COLO829 (cell line): ENCODE measurements around the gene C2orf76.

Source experiments
- DNase-seq: peaks from one replicate; pipeline ENCODE4 v3.0.0; 2012; ENCODE audit warnings: low spot score

Gene C2orf76

DNA sequence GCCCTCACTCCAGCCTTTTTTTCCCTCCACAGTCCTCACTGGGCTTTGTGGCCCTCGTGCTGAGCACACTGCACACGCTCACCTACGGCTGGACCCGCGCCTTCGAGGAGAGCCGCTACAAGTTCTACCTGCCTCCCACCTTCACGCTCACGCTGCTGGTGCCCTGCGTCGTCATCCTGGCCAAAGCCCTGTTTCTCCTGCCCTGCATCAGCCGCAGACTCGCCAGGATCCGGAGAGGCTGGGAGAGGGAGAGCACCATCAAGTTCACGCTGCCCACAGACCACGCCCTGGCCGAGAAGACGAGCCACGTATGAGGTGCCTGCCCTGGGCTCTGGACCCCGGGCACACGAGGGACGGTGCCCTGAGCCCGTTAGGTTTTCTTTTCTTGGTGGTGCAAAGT lies 103.6 kb downstream of the C2orf76 start:
- DNase-seq, result no peak

DNA sequence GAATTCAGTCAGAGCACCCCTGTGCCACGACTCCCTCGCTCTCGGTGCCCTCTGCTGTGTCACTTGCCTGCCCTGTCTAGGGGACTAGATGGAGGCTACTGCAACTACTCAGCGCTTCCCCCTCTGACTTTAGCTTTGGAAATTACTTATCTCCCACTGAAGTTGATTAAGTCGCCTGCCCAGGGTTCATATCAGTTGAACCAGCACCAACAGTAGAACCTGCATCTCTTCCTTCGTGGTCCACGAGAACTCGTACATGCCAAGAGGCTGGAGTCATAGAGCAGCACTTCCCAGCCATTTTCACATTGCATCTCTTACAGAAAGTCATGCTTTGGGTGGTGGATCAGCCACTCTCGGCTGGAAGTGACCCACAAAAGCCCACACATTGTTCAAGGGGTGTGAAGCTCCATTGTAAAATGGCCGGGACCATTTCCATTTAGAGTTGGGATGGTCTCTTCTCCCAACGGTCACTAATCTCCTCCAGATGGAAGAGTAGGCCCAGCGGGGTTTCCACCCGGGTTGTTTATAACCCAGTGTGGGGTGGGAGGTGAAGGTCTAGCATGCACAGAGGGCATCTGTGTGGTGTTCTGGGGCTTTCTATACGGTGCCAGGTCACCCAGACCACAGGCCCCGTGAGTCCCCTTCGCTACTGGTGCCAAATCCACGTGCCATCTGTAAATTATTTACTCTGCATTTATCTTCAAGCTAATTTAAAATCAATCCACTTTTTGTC lies 105.0 kb downstream of the C2orf76 start:
- DNase-seq, result no peak

GRCh38 chr2:119260646-119261492 lies 105.8 kb downstream of the C2orf76 start:
- DNase-seq, result no peak

GRCh38 chr2:119259296-119259860 lies 107.3 kb downstream of the C2orf76 start:
- peak; percentile 64 for DNase-seq

GRCh38 chr2:119257198-119257597 lies 109.4 kb downstream of the C2orf76 start:
- no peak for DNase-seq

DNA sequence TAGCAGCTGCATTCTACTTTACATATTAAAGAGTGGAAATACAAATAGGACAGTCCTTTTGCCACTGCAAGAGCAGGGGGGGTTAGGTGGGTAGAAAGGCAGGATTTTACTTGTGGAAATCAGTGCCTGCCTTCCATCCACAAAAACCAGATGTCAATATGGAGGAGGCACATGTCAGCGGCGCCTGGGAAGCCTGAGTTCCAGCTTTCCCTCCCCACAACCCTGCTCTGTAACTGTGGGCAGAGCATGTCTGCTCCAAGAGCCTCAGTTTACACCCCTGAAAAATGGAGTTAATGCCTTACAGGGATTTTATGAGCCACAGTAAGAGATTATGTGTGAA lies 110.1 kb downstream of the C2orf76 start:
- no peak for DNase-seq

- DNase-seq, result peak; percentile 66
These were observed 110.7 kb downstream of the C2orf76 start for GRCh38 chr2:119255760-119256581.

DNA sequence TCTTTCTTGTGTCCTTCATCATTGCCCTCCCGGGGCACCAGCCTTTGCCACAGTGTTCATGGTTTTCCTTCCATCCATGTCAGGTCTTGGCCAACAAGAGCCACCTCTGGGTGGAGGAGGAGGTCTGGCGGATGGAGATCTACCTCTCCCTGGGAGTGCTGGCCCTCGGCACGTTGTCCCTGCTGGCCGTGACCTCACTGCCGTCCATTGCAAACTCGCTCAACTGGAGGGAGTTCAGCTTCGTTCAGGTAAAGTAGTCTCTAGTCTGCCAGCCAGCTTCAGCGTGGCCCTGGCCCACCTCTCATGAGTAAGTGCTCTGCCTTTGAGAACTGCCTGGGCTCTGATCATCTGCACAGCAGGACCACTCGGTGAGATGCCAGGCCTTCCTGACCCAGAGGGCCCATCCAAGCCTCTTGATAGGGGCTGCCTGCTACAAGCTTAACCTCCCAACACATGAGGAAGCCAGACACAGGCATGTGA lies 112.0 kb downstream of the C2orf76 start:
- DNase-seq, result no peak

- no peak for DNase-seq
These were observed 112.7 kb downstream of the C2orf76 start for GRCh38 chr2:119253760-119254600.

- DNase-seq, result no peak
These were observed 113.4 kb downstream of the C2orf76 start for GRCh38 chr2:119253114-119253702.
